Endothelial cell of umbilical vein (primary cell): ENCODE measurements around the gene ZNF57. TPM values are rescaled to one million over a fixed set of nuclear protein-coding genes. Genes with fewer than 3 reads are reported as not detected.

Experiments used
- BruUV-seq: library from RNA; stranded (reverse); fragments of 400-500 nt; replicated peaks from 2 replicates; lab custom pipeline; 2021; lab: Mats Ljungman, UMichigan
- CTCF ChIA-PET: fragments of 300-600, 350-600 bp; sonication (Branson Sonifier 250); formaldehyde crosslinking; loops from one replicate; lab custom pipeline; 2021; ENCODE audit warnings: antibody characterized with exemption, inconsistent platforms; lab: Charles Lee
- POLR2A ChIA-PET: fragments of 300-600, 350-600 bp; sonication (Branson Sonifier 250); formaldehyde crosslinking; loops from one replicate; lab custom pipeline; 2021; ENCODE audit warnings: antibody characterized with exemption, inconsistent platforms; lab: Charles Lee
- DNase-seq: peaks from one replicate; pipeline ENCODE4 v3.0.0-alpha.2; 2011; ENCODE audit warnings: low read depth, low spot score
- FAIRE-seq: peaks from 2 replicates; lab custom pipeline; 2011; peaks lifted over from hg19 to GRCh38; lab: Jason Lieb, UNC
- H2AFZ ChIP-seq: 2 replicates; pipeline ENCODE4 v1.6.0; 2012; ENCODE audit warnings: low read depth, low read length, control low read depth, inconsistent platforms
- H3K27ac ChIP-seq: 2 replicates; pipeline ENCODE4 v1.5.1; 2011; ENCODE audit warnings: low read depth, mild to moderate bottlenecking, control low read depth, low read length, moderate library complexity; ENCODE audit not compliant: insufficient read depth
- H3K27me3 ChIP-seq, 2 experiments: 2 replicates each; pipeline versions ENCODE4 v1.6.0 to v1.6.1; 2011; ENCODE audit warnings: low read length in 2 of 2, mixed read lengths in 1 of 2; ENCODE audit not compliant: control insufficient read depth in 2 of 2, insufficient read depth in 2 of 2
- H3K36me3 ChIP-seq, 2 experiments: 2 replicates in 1 of 2; 3 replicates in 1 of 2; pipeline ENCODE4 v1.5.1; 2011; ENCODE audit warnings: low read length in 2 of 2, mild to moderate bottlenecking in 1 of 2, moderate library complexity in 1 of 2; ENCODE audit not compliant: control insufficient read depth in 2 of 2, insufficient read depth in 2 of 2; ENCODE audit errors: extremely low read depth in 1 of 2
- H3K4me1 ChIP-seq: 3 replicates; pipeline ENCODE4 v1.5.1; 2011; ENCODE audit warnings: mild to moderate bottlenecking, low read length; ENCODE audit not compliant: control insufficient read depth, insufficient read depth; ENCODE audit errors: extremely low read depth
- H3K4me2 ChIP-seq: 2 replicates; pipeline ENCODE4 v1.6.1; 2011; ENCODE audit warnings: low read length, control low read depth, mixed read lengths; ENCODE audit not compliant: insufficient read depth
- H3K4me3 ChIP-seq, 3 experiments: fragments of 200-600 bp in 1 of 3; sonication (generic), shearing (Covaris generic) in 1 of 3; replicated peaks in 1 of 3; 2 replicates each; pipeline ENCODE4 v1.5.1; 2011 to 2016; ENCODE audit warnings: control low read depth in 3 of 3, low read length in 3 of 3, mild to moderate bottlenecking in 2 of 3, inconsistent platforms in 1 of 3, low read depth in 1 of 3, moderate library complexity in 1 of 3; ENCODE audit not compliant: insufficient read depth in 1 of 3
- H3K79me2 ChIP-seq: 2 replicates; pipeline ENCODE4 v1.6.0; 2012; ENCODE audit warnings: low read length, inconsistent platforms; ENCODE audit not compliant: control insufficient read depth, insufficient read depth
- H3K9ac ChIP-seq: replicated peaks from 2 replicates; pipeline ENCODE3; 2011; ENCODE audit warnings: low read length, control low read depth; ENCODE audit not compliant: insufficient read depth; ENCODE audit errors: extremely low read depth
- H3K9me1 ChIP-seq: replicated peaks from 3 replicates; pipeline ENCODE4 v1.6.0; 2011; ENCODE audit warnings: mild to moderate bottlenecking, low read length; ENCODE audit not compliant: control insufficient read depth, insufficient read depth; ENCODE audit errors: extremely low read depth
- H3K9me3 ChIP-seq: replicated peaks from 2 replicates; pipeline ENCODE4 v1.5.1; 2012; ENCODE audit warnings: low read length, inconsistent platforms; ENCODE audit not compliant: control insufficient read depth, insufficient read depth
- H4K20me1 ChIP-seq: replicated peaks from 2 replicates; pipeline ENCODE3; 2011; ENCODE audit warnings: mild to moderate bottlenecking, low read length; ENCODE audit not compliant: control insufficient read depth, insufficient read depth; ENCODE audit errors: extremely low read depth
- CTCF ChIP-seq, 2 donors: IDR thresholded peaks; 1 replicate in 1 of 2; 2 replicates in 1 of 2; pipeline ENCODE4 v1.5.1; 2011; ENCODE audit warnings: low read length in 2 of 2, mild to moderate bottlenecking in 2 of 2, moderate library complexity in 2 of 2, control low read depth in 1 of 2, inconsistent platforms in 1 of 2, low read depth in 1 of 2; ENCODE audit not compliant: insufficient read depth in 1 of 2; ENCODE audit errors: extremely low read depth in 1 of 2
- FOS ChIP-seq: IDR thresholded peaks from 2 replicates; pipeline ENCODE4 v1.6.1; 2011; ENCODE audit warnings: mild to moderate bottlenecking, low read length, moderate library complexity, borderline replicate concordance; ENCODE audit not compliant: insufficient read depth
- GATA2 ChIP-seq: IDR thresholded peaks from 2 replicates; pipeline ENCODE4 v1.7.0; 2011; ENCODE audit warnings: low read depth, mild to moderate bottlenecking, moderate library complexity, mixed read lengths, low read length; ENCODE audit not compliant: insufficient read length, insufficient read depth
- JUN ChIP-seq: IDR thresholded peaks from 2 replicates; pipeline ENCODE4 v1.6.1; 2011; ENCODE audit warnings: borderline replicate concordance, low read depth; ENCODE audit not compliant: insufficient read length, insufficient read depth
- MYC ChIP-seq: IDR thresholded peaks from one replicate; pipeline ENCODE4 v1.6.1; 2011; ENCODE audit warnings: mild to moderate bottlenecking, low read depth, low read length
- POLR2A ChIP-seq: IDR thresholded peaks from 2 replicates; pipeline ENCODE4 v1.6.1; 2012; ENCODE audit warnings: low read depth, mild to moderate bottlenecking, control low read depth, low read length
- POLR2AphosphoS5 ChIP-seq: IDR thresholded peaks from 2 replicates; pipeline ENCODE4 v1.6.1; 2012; ENCODE audit warnings: low read depth, mild to moderate bottlenecking, control low read depth, low read length, moderate library complexity; ENCODE audit not compliant: insufficient read depth
- dilution Hi-C: fragments of 300-500 bp; cut with MboI; formaldehyde crosslinking; loops from one replicate; pipeline ENCODE4 v1.15.0; 2019; ENCODE audit warnings: low sequenced_read_pairs; ENCODE audit not compliant: extremely low pct_ligation_motif_present
- intact Hi-C: fragments of 100-400 bp; cut with micrococcal nuclease; formaldehyde crosslinking; loops from one replicate; pipeline ENCODE4 v1.10.0; 2022
- polyA plus RNA-seq, 4 experiments: library from polyadenylated mRNA; depleted of rRNA in 3 of 4; stranded (reverse) in 3 of 4; unstranded in 1 of 4; fragments of >200 nt; gene quantifications; 2 replicates each; pipeline versions ENCODE4 v1.2.1 to v1.2.3, GENCODE V29; 2011 to 2012; ENCODE audit warnings: missing spikeins in 1 of 4
- total RNA-seq: library from RNA; stranded (reverse); gene quantifications from 2 replicates; pipeline ENCODE4 v1.2.3, GENCODE V29; 2021

The ZNF57 gene
- total and polyA plus RNA-seq, 2 donors (not counting 3 experiments of a cell fraction or from before 2014, with no cell fraction given), result 2.0 to 3.6 TPM

GRCh38 chr19:2877398-2878331 is 23.1 kb upstream of the ZNF57 start:
- no peak for DNase-seq
- FAIRE-seq, result no peak
- no peak for TF ChIP-seq CTCF (IDR thresholded peaks at IDR 0.05; ENCODE audit: extremely low read depth in 1 of 2, insufficient read depth in 1 of 2, low read depth in 1 of 2, low read length in 2 of 2)
- TF ChIP-seq POLR2A, result no peak
- TF ChIP-seq GATA2, result no peak
- TF ChIP-seq MYC, result no peak
- TF ChIP-seq JUN, result no peak
- no peak for TF ChIP-seq FOS
- TF ChIP-seq POLR2AphosphoS5, result no peak
- Histone ChIP-seq H3K4me3 (no peak overlapping the region), H3K79me2 (no peaks in the 10 kb centered on the region), H3K9ac (no peak overlapping the region), H3K9me1 (no peaks in the 10 kb centered on the region), H4K20me1 (no peaks in the 10 kb centered on the region), H3K27me3 (no peaks in the 10 kb centered on the region), H3K4me1 (no peaks in the 10 kb centered on the region), H2AFZ (no peak overlapping the region), H3K36me3 (no peaks in the 10 kb centered on the region), H3K9me3 (peaks cover 8% of the 10 kb centered on the region), H3K27ac (no peak overlapping the region), H3K4me2 (no peak overlapping the region)
- dilution Hi-C loops, result no loop called here
- no TSS peak for BruUV-seq
- POLR2A ChIA-PET, result no interaction called here
- CTCF ChIA-PET, result no interaction called here
- intact Hi-C loops, result no loop called here
